ENCODE results near the gene TSPYL1.
A peak's percentile ranks its signal among the peaks of the same experiment; 100 is the strongest.

TSPYL1 gene

DNA sequence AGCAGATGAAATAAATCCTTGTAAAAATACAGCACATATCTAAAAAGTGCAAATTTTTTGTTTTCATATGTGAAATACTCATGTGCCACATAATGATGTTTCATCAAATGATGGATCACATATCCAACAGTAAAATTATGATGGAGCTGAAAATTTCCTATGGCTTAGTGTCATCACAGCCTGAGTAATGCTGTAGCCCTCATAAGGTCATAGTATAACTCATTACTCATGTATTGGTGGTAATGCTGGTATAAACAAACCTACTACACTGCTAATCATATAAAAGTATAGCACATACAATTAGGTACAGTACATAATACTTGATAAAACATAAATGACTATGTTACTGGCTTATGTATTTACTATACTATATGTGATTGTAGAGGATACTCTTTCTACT lies 12.9 kb downstream of the TSPYL1 start:
- Histone ChIP-seq H3K27ac (no peak overlapping the region), H3K9me3 (peaks cover 0 to 3% (median 0%) of the 10 kb centered on the region in 3 donors), H3K4me1 (no peaks in the 10 kb centered on the region), H3K36me3 (peaks cover 3 to 26% (median 4%) of the 10 kb centered on the region in 3 donors), H3K27me3 (no peaks in the 10 kb centered on the region), H3K4me3 (no peak overlapping the region)
- TF ChIP-seq, protein P1, sequence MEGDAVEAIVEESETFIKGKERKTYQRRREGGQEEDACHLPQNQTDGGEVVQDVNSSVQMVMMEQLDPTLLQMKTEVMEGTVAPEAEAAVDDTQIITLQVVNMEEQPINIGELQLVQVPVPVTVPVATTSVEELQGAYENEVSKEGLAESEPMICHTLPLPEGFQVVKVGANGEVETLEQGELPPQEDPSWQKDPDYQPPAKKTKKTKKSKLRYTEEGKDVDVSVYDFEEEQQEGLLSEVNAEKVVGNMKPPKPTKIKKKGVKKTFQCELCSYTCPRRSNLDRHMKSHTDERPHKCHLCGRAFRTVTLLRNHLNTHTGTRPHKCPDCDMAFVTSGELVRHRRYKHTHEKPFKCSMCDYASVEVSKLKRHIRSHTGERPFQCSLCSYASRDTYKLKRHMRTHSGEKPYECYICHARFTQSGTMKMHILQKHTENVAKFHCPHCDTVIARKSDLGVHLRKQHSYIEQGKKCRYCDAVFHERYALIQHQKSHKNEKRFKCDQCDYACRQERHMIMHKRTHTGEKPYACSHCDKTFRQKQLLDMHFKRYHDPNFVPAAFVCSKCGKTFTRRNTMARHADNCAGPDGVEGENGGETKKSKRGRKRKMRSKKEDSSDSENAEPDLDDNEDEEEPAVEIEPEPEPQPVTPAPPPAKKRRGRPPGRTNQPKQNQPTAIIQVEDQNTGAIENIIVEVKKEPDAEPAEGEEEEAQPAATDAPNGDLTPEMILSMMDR (IDR thresholded peaks at IDR 0.05) = no peak
- no peak for DNase-seq
- intact Hi-C loops (cut with DNase I; ENCODE audit: low total_unique reads) = no loop called here

DNA sequence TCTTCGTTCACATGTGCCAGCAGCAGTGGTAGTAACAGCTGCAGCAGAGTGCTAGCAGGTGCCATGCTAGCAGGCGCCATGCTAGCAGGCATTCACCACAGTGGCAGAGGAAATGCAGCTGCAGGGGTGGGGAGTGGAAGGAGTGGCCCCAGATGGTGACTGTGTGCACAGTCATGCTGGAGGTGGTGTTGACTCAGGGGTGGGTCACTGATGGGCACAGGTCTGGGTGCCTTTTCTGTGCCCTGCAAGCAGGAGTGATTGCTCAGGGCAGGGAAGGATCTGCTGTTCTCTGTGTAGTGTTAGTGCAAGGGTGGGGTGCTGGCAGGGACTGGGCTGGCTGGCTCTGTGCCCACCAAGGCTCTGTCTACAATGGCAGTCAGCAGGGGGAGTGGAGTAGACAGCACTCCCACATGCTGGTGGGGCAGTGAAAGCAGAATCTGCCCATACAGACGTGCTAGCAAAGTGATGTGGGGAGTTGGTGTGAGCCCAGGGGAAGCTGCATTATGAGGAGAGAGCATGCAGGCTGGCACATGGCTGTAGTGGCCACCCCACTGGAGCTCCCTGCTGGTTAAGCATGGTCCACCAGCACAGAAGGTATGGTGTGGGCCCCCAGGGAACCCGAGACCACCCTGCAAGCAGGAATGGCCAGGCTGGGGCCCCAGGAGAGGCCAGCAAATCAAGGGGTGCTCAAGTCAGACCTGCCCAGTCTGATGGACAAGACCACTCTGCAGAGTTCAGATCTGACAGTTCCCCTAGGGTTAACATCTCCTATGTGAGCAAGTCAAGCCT lies 14.5 kb downstream of the TSPYL1 start:
- H3K9me3 ChIP-seq = peaks cover 0 to 3% (median 0%) of the 10 kb centered on the region in 3 donors
- H3K27me3 ChIP-seq = no peaks in the 10 kb centered on the region
- no peaks in the 10 kb centered on the region for H3K4me1 ChIP-seq
- no peak overlapping the region for H3K4me3 ChIP-seq
- TF ChIP-seq, protein P1 (IDR thresholded peaks at IDR 0.05) = no peak
- H3K27ac ChIP-seq = no peak overlapping the region
- intact Hi-C loops (cut with DNase I; ENCODE audit: low total_unique reads) = no loop called here
- peaks cover 3 to 15% (median 4%) of the 10 kb centered on the region in 3 donors for H3K36me3 ChIP-seq
- peak in 1 of 2 donors; percentile 57 for DNase-seq

DNA sequence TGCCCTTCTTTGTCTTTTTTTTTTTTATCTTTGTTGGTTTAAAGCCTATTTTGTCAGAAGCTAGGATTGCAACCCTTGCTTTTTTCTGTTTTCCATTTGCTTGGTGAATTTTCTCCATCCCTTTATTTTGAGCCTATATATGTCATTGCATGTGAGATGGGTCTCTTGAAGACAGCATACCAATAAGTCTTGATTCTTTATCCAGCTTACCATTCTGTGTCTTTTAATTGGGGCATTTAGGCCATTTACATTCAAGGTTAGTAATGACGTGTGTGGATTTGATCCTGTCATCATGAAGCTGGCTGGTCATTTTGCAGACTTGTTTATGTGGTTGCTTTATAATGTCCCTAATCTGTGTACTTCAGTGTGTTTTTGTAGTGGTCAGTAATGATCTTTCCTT lies 16.4 kb downstream of the TSPYL1 start:
- Histone ChIP-seq H3K9me3 (peaks cover 0 to 3% (median 0%) of the 10 kb centered on the region in 3 donors), H3K27me3 (no peaks in the 10 kb centered on the region), H3K36me3 (peaks cover 3 to 19% (median 4%) of the 10 kb centered on the region in 3 donors), H3K27ac (no peak overlapping the region), H3K4me1 (no peaks in the 10 kb centered on the region), H3K4me3 (no peak overlapping the region)
- TF ChIP-seq, protein P1 (IDR thresholded peaks at IDR 0.05) = no peak
- intact Hi-C loops (cut with DNase I; ENCODE audit: low total_unique reads) = no loop called here
- no peak for DNase-seq

DNA sequence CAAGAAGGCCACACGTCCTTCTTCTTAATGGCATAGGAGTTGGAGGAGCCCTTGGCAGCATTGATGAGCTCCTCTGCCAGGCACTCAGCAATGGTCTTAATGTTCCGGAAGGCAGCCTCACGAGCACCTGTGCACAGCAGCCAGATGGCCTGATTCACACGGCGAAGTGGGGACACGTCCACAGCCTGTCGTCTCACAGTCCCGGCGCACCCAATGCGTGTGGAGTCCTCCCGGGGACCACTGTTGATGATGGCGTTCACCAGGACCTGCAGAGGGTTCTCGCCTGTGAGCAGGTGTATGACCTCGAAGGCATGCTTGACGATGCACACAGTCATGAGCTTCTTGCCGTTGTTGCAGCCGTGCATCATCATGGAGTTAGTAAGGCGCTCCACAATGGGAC lies 21.2 kb downstream of the TSPYL1 start:
- Histone ChIP-seq H3K9me3 (peaks cover 0 to 3% (median 0%) of the 10 kb centered on the region in 3 donors), H3K4me3 (no peak overlapping the region), H3K4me1 (peaks cover 0 to 11% (median 9%) of the 10 kb centered on the region in 4 donors), H3K27ac (no peak overlapping the region), H3K36me3 (peaks cover 2 to 9% (median 2%) of the 10 kb centered on the region in 3 donors), H3K27me3 (no peaks in the 10 kb centered on the region)
- no peak for DNase-seq
- intact Hi-C loops (cut with DNase I; ENCODE audit: low total_unique reads) = no loop called here
- TF ChIP-seq, protein P1 (IDR thresholded peaks at IDR 0.05) = no peak

DNA sequence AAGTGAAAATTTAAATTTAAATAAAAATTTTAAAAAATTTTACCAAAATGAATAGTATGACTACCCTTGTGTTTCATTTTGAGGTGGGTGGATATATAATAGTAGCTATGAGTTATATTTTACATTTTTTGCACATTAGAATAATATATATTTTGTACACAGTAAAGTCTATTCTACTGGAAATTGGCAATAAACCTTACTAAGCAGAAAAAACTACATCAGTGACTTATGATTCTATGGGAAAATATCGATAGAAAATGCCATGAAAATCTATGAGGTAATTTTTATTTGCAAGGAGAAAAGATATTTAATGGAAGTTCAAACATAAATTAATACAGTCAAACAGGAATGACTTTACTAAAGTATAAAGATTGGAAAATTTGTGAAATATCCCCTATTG lies 23.0 kb downstream of the TSPYL1 start:
- Histone ChIP-seq H3K4me1 (peaks cover 0 to 26% (median 24%) of the 10 kb centered on the region in 4 donors), H3K4me3 (no peak overlapping the region), H3K9me3 (no peaks in the 10 kb centered on the region), H3K36me3 (peaks cover 0 to 9% (median 0%) of the 10 kb centered on the region in 3 donors), H3K27me3 (no peaks in the 10 kb centered on the region), H3K27ac (no peak overlapping the region)
- intact Hi-C loops (cut with DNase I; ENCODE audit: low total_unique reads) = no loop called here
- TF ChIP-seq, protein P1 (IDR thresholded peaks at IDR 0.05) = no peak
- no peak for DNase-seq

Data from tibial artery (tissue), 4 donors.